ENCODE measurements around the gene FOXJ3.
A peak's percentile ranks its signal among the peaks of the same experiment; 100 is the strongest.

The FOXJ3 gene

GRCh38 chr1:42186152-42186551, 148.9 kb downstream of the FOXJ3 start:
- no peak for DNase-seq

GRCh38 chr1:42184616-42185015, 150.4 kb downstream of the FOXJ3 start:
- DNase-seq = no peak

GRCh38 chr1:42183957-42184268, 151.1 kb downstream of the FOXJ3 start:
- DNase-seq = no peak

GRCh38 chr1:42183210-42183956, 151.7 kb downstream of the FOXJ3 start:
- no peak for DNase-seq

GRCh38 chr1:42181687-42182086, 153.3 kb downstream of the FOXJ3 start:
- DNase-seq = no peak

GRCh38 chr1:42179900-42180329, 155.1 kb downstream of the FOXJ3 start:
- DNase-seq = no peak

GRCh38 chr1:42179275-42179674, 155.8 kb downstream of the FOXJ3 start:
- no peak for DNase-seq

- DNase-seq = no peak
Measured at GRCh38 chr1:42178249-42178648, 156.8 kb downstream of the FOXJ3 start.

GRCh38 chr1:42177541-42177981, 157.5 kb downstream of the FOXJ3 start:
- DNase-seq = no peak

GRCh38 chr1:42176902-42177519, 158.0 kb downstream of the FOXJ3 start:
- peak; percentile 7 to 28 for DNase-seq

GRCh38 chr1:42175314-42176054, 159.6 kb downstream of the FOXJ3 start:
- no peak for DNase-seq

GRCh38 chr1:42173961-42174735, 160.9 kb downstream of the FOXJ3 start:
- no peak for DNase-seq

GRCh38 chr1:42173155-42173933, 161.7 kb downstream of the FOXJ3 start:
- peak; percentile 51 to 56 for DNase-seq

- DNase-seq = no peak
Measured at GRCh38 chr1:42172381-42173133, 162.5 kb downstream of the FOXJ3 start.

GRCh38 chr1:42171679-42172266, 163.3 kb downstream of the FOXJ3 start:
- DNase-seq = no peak

- no peak for DNase-seq
Measured at GRCh38 chr1:42170779-42171621, 164.0 kb downstream of the FOXJ3 start.

- DNase-seq = no peak
Measured at GRCh38 chr1:42168763-42169162, 166.3 kb downstream of the FOXJ3 start.

- peak; percentile 28 to 72 for DNase-seq
Measured at GRCh38 chr1:42168391-42168670, 166.7 kb downstream of the FOXJ3 start.

- DNase-seq = no peak
Measured at GRCh38 chr1:42167611-42168390, 167.2 kb downstream of the FOXJ3 start.
